Activated CD4-positive, alpha-beta T cell treated with anti-CD3 and anti-CD28 coated beads for 4 hours (primary cell): ENCODE measurements around the gene CACNA1C.

Experiments
- DNase-seq, 2 donors: peaks; one replicate each; pipeline ENCODE4 v3.0.0-alpha.2; 2020

Gene CACNA1C

GRCh38 chr12:2142068-2142467 is 89.3 kb downstream of the CACNA1C start:
- DNase-seq, result no peak

GRCh38 chr12:2144951-2145350 is 92.2 kb downstream of the CACNA1C start:
- DNase-seq, result no peak

GRCh38 chr12:2145433-2145998 is 92.7 kb downstream of the CACNA1C start:
- no peak for DNase-seq

- DNase-seq, result no peak
These were observed 94.5 kb downstream of the CACNA1C start for GRCh38 chr12:2147335-2147734.

- DNase-seq, result no peak
These were observed 96.3 kb downstream of the CACNA1C start for GRCh38 chr12:2149091-2149490.

- no peak for DNase-seq
These were observed 98.0 kb downstream of the CACNA1C start for GRCh38 chr12:2150833-2151232.

- no peak for DNase-seq
These were observed 98.6 kb downstream of the CACNA1C start for GRCh38 chr12:2151391-2151790.

- DNase-seq, result no peak
These were observed 99.3 kb downstream of the CACNA1C start for GRCh38 chr12:2152134-2152533.

- DNase-seq, result no peak
These were observed 101.3 kb downstream of the CACNA1C start for GRCh38 chr12:2154050-2154449.

GRCh38 chr12:2154521-2154920 is 101.7 kb downstream of the CACNA1C start:
- no peak for DNase-seq

- no peak for DNase-seq
These were observed 103.5 kb downstream of the CACNA1C start for GRCh38 chr12:2156333-2156732.

- no peak for DNase-seq
These were observed 107.3 kb downstream of the CACNA1C start for GRCh38 chr12:2160043-2160442.

GRCh38 chr12:2161473-2161872 is 108.7 kb downstream of the CACNA1C start:
- DNase-seq, result no peak

GRCh38 chr12:2163177-2163941 is 110.6 kb downstream of the CACNA1C start:
- no peak for DNase-seq

- no peak for DNase-seq
These were observed 112.2 kb downstream of the CACNA1C start for GRCh38 chr12:2165021-2165420.

GRCh38 chr12:2165927-2166326 is 113.1 kb downstream of the CACNA1C start:
- DNase-seq, result no peak

GRCh38 chr12:2166696-2167095 is 113.9 kb downstream of the CACNA1C start:
- no peak for DNase-seq

GRCh38 chr12:2167231-2167630 is 114.4 kb downstream of the CACNA1C start:
- no peak for DNase-seq

GRCh38 chr12:2168808-2169207 is 116.0 kb downstream of the CACNA1C start:
- no peak for DNase-seq

GRCh38 chr12:2169489-2169888 is 116.7 kb downstream of the CACNA1C start:
- DNase-seq, result no peak

GRCh38 chr12:2169940-2170339 is 117.2 kb downstream of the CACNA1C start:
- DNase-seq, result no peak

- DNase-seq, result no peak
These were observed 117.6 kb downstream of the CACNA1C start for GRCh38 chr12:2170376-2170775.

GRCh38 chr12:2171672-2172426 is 119.1 kb downstream of the CACNA1C start:
- no peak for DNase-seq
